Measurements from ENCODE around the gene NABP2. TPM values are rescaled to one million over a fixed set of nuclear protein-coding genes. Genes with fewer than 3 reads are reported as not detected.
A peak's percentile ranks its signal among the peaks of the same experiment; 100 is the strongest.

The NABP2 gene
- total and polyA plus RNA-seq, 10 of the 15 experiments (the other 5 are each of a cell fraction or from before 2014, with no cell fraction given) = 20.7 to 97.9 (median 60.9) TPM

DNA sequence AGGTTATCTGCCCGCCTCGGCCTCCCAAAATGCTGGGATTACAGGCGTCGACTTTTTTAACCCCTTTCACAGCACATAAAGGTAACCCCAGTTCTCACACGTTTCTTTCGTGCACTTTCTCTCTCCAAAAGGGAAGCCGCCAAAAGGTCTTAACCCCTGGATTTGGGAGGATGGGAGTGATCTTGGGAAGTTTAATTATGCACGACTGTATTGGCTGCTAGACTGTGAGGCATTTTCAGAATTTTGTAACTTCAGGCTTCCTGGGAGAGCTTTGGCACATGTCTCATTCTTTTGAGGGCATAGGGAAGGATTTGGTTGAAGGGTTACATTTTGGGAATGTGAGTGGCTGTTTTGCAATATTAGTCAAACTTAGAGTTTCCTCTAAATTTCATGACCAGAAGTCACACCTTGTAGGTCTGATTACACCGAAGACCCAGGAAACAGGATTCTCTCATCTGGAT, 33.4 kb upstream of the NABP2 start:
- Histone ChIP-seq H3K27ac (ENCODE audit: control insufficient read depth, insufficient read depth) (peak overlapping the region; percentile 91; the same call in 1 of the 2 replicates), H3K4me2 (ENCODE audit: control insufficient read depth, insufficient read depth) (peak overlapping the region; percentile 99), H3K4me1 (ENCODE audit: control insufficient read depth, insufficient read depth, low read length) (0 out of 2 replicates have a peak, but pooled peaks cover 4% of the 10 kb centered on the region), H3K36me3 (ENCODE audit: control insufficient read depth in 2 of 2, insufficient read depth in 2 of 2, low read length in 1 of 2) (no peaks in the 10 kb centered on the region), H3K9me3 (replicated peaks; ENCODE audit: control insufficient read depth, insufficient read depth, low read length) (no peaks in the 10 kb centered on the region), H3K9ac (ENCODE audit: control insufficient read depth, insufficient read depth, low read length) (peak overlapping the region; percentile 87), H3K79me2 (ENCODE audit: control insufficient read depth, insufficient read depth, low read length) (peaks cover 27% of the 10 kb centered on the region), H4K20me1 (ENCODE audit: control insufficient read depth, insufficient read depth) (no peaks in the 10 kb centered on the region; the same call in 1 of the 2 replicates), H2AFZ (ENCODE audit: control insufficient read depth, low read depth, low read length) (peak overlapping the region; percentile 65), H3K27me3 (replicated peaks in 1 of 2; ENCODE audit: control insufficient read depth in 2 of 2, insufficient read depth in 2 of 2, low read length in 1 of 2) (no peaks in the 10 kb centered on the region), H3K4me3 (peak overlapping the region; percentile 50; the same call in 1 of the 2 replicates)
- ChIA-PET RAD21 (ENCODE audit: unreplicated experiment) (interaction anchor here (0.6 to 4.6 kb wide), 7 partner anchors 12 to 453 kb away, joined by 3 to 98 read pairs (median 32); partner anchors contain the start of genes ESYT1, RNF41, STAT2 and ZC3H10), CTCF (interaction anchor here (1.0 to 8.9 kb wide), 13 partner anchors 11 to 283 kb away, joined by 3 to 129 read pairs (median 6); partner anchors contain the start of genes ESYT1, MYL6, PA2G4 and RNF41), SMC1A (ENCODE audit: uncharacterized antibody, unreplicated experiment) (interaction anchor here (0.7 to 6.2 kb wide), 7 partner anchors 16 to 76 kb away, joined by 3 to 68 read pairs (median 11); partner anchors contain the start of genes ESYT1, RNF41 and ZC3H10), POLR2A (interaction anchor here (0.7 to 7.7 kb wide), 6 partner anchors 31 to 126 kb away, joined by 3 to 68 read pairs (median 28); partner anchors contain the start of genes ESYT1, MYL6, RNF41 and ZC3H10)
- 23% methylated on average over 9 of the region's 9 CpGs for WGBS (ENCODE audit: insufficient coverage, insufficient replicate concordance, low lambda C conversion rate, missing lambda C conversion rate)
- no TSS peak for BruUV-seq (replicated peaks)
- intact Hi-C loops (cut with micrococcal nuclease; ENCODE audit: unreplicated experiment) = loop anchor here (1.0 to 10.0 kb wide), 3 partner anchors 64 to 404 kb away; no protein-coding TSS in a partner anchor
- no peak for ATAC-seq
- in situ Hi-C loops (cut with MboI) = loop anchor here (5.0 kb wide), 1 partner anchor 277 kb away; the partner anchor contains the start of gene SPRYD4
- TF ChIP-seq FOS (IDR thresholded peaks at IDR 0.05; ENCODE audit: borderline replicate concordance, extremely low read depth, insufficient read length) = no peak
- TF ChIP-seq, protein P1, sequence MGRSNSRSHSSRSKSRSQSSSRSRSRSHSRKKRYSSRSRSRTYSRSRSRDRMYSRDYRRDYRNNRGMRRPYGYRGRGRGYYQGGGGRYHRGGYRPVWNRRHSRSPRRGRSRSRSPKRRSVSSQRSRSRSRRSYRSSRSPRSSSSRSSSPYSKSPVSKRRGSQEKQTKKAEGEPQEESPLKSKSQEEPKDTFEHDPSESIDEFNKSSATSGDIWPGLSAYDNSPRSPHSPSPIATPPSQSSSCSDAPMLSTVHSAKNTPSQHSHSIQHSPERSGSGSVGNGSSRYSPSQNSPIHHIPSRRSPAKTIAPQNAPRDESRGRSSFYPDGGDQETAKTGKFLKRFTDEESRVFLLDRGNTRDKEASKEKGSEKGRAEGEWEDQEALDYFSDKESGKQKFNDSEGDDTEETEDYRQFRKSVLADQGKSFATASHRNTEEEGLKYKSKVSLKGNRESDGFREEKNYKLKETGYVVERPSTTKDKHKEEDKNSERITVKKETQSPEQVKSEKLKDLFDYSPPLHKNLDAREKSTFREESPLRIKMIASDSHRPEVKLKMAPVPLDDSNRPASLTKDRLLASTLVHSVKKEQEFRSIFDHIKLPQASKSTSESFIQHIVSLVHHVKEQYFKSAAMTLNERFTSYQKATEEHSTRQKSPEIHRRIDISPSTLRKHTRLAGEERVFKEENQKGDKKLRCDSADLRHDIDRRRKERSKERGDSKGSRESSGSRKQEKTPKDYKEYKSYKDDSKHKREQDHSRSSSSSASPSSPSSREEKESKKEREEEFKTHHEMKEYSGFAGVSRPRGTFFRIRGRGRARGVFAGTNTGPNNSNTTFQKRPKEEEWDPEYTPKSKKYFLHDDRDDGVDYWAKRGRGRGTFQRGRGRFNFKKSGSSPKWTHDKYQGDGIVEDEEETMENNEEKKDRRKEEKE (IDR thresholded peaks at IDR 0.05) = no peak
- TF ChIP-seq, protein P2, sequence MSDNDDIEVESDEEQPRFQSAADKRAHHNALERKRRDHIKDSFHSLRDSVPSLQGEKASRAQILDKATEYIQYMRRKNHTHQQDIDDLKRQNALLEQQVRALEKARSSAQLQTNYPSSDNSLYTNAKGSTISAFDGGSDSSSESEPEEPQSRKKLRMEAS (IDR thresholded peaks at IDR 0.05; ENCODE audit: low read depth, low read length) = no peak
- no peak for TF ChIP-seq NFYA (IDR thresholded peaks at IDR 0.05; ENCODE audit: borderline replicate concordance, low read depth, low read length)
- TF ChIP-seq, protein P3, sequence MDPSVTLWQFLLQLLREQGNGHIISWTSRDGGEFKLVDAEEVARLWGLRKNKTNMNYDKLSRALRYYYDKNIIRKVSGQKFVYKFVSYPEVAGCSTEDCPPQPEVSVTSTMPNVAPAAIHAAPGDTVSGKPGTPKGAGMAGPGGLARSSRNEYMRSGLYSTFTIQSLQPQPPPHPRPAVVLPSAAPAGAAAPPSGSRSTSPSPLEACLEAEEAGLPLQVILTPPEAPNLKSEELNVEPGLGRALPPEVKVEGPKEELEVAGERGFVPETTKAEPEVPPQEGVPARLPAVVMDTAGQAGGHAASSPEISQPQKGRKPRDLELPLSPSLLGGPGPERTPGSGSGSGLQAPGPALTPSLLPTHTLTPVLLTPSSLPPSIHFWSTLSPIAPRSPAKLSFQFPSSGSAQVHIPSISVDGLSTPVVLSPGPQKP (IDR thresholded peaks at IDR 0.05; ENCODE audit: low read depth, low read length) = no peak
- no peak for TF ChIP-seq NFYB (IDR thresholded peaks at IDR 0.05; ENCODE audit: insufficient read depth, low read depth, low read length)
- no peak for TF ChIP-seq LARP7 (IDR thresholded peaks at IDR 0.05)
- no peak for TF ChIP-seq ZBED1 (IDR thresholded peaks at IDR 0.05; ENCODE audit: borderline replicate concordance)
- no peak for TF ChIP-seq MEF2A (IDR thresholded peaks at IDR 0.05; ENCODE audit: insufficient read depth, low read depth, low read length)
- TF ChIP-seq ATF7 (IDR thresholded peaks at IDR 0.05; ENCODE audit: low read depth) = no peak
- no peak for TF ChIP-seq KAT2A (conservative IDR thresholded peaks at IDR 0.05; ENCODE audit: control insufficient read depth, low read depth, low read length)
- TF ChIP-seq POLR2A (IDR thresholded peaks at IDR 0.05; ENCODE audit: low read depth, low read length) = no peak
- no peak for TF ChIP-seq CHD2 (IDR thresholded peaks at IDR 0.05; ENCODE audit: borderline replicate concordance, low read depth, low read length)
- no peak for TF ChIP-seq SMAD5 (IDR thresholded peaks at IDR 0.05; ENCODE audit: low read depth)
- no peak for TF ChIP-seq TCF12 (IDR thresholded peaks at IDR 0.05; ENCODE audit: low read depth, low read length)
- TF ChIP-seq, protein P4, sequence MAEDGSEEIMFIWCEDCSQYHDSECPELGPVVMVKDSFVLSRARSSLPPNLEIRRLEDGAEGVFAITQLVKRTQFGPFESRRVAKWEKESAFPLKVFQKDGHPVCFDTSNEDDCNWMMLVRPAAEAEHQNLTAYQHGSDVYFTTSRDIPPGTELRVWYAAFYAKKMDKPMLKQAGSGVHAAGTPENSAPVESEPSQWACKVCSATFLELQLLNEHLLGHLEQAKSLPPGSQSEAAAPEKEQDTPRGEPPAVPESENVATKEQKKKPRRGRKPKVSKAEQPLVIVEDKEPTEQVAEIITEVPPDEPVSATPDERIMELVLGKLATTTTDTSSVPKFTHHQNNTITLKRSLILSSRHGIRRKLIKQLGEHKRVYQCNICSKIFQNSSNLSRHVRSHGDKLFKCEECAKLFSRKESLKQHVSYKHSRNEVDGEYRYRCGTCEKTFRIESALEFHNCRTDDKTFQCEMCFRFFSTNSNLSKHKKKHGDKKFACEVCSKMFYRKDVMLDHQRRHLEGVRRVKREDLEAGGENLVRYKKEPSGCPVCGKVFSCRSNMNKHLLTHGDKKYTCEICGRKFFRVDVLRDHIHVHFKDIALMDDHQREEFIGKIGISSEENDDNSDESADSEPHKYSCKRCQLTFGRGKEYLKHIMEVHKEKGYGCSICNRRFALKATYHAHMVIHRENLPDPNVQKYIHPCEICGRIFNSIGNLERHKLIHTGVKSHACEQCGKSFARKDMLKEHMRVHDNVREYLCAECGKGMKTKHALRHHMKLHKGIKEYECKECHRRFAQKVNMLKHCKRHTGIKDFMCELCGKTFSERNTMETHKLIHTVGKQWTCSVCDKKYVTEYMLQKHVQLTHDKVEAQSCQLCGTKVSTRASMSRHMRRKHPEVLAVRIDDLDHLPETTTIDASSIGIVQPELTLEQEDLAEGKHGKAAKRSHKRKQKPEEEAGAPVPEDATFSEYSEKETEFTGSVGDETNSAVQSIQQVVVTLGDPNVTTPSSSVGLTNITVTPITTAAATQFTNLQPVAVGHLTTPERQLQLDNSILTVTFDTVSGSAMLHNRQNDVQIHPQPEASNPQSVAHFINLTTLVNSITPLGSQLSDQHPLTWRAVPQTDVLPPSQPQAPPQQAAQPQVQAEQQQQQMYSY (CRISPR knock-in tag; IDR thresholded peaks at IDR 0.05) = no peak
- DNase-seq (ENCODE audit: low read depth, low spot score) = no peak
- FAIRE-seq = no peak

Data from GM12878 (cell line).